Gastrocnemius medialis (tissue), 4 donors: ENCODE data around the gene NFKB2. TPM values are rescaled to one million over a fixed set of nuclear protein-coding genes. Genes with fewer than 3 reads are reported as not detected.

Experiments
- ATAC-seq, 2 donors: fragments of 150-250 bp; one replicate each; pipeline ENCODE4 v1.9.1; 2016
- DNase-seq, 2 donors: peaks; one replicate each; pipeline ENCODE4 v3.0.0-alpha.2; 2019
- H3K27ac ChIP-seq, 4 donors: fragments of 200-600 bp; sonication (generic); 1 replicate in 1 of 4; 2 replicates in 3 of 4; pipeline ENCODE4 v1.5.1; 2016 to 2018; ENCODE audit warnings: mild to moderate bottlenecking in 2 of 4, moderate library complexity in 1 of 4
- H3K27me3 ChIP-seq, 3 donors: fragments of 200-600 bp; sonication (generic) in 2 of 3; 1 replicate in 1 of 3; 2 replicates in 2 of 3; pipeline versions ENCODE4 v1.5.1 to v1.6.0; 2016 to 2019; ENCODE audit warnings: mild to moderate bottlenecking in 1 of 3, moderate library complexity in 1 of 3
- H3K36me3 ChIP-seq, 2 donors: fragments of 200-600 bp; sonication (generic) in 1 of 2; one replicate each; pipeline ENCODE4 v1.5.1; 2017 to 2018
- H3K4me1 ChIP-seq, 2 donors: fragments of 200-600 bp; sonication (generic) in 1 of 2; one replicate each; pipeline ENCODE4 v1.5.1; 2016 to 2017; ENCODE audit warnings: mild to moderate bottlenecking in 2 of 2
- H3K4me3 ChIP-seq, 4 donors: fragments of 200-600 bp; sonication (generic) in 3 of 4; 1 replicate in 1 of 4; 2 replicates in 3 of 4; pipeline ENCODE4 v1.5.1; 2016 to 2019; ENCODE audit warnings: mild to moderate bottlenecking in 2 of 4
- H3K9me3 ChIP-seq, 3 donors: fragments of 200-600 bp; sonication (generic) in 2 of 3; 1 replicate in 1 of 3; 2 replicates in 2 of 3; pipeline ENCODE4 v1.5.1; 2016 to 2019
- CTCF ChIP-seq, 5 experiments: fragments of 450-650 bp in 3 of 5; fragments of 200-600 bp in 2 of 5; sonication (generic) in 2 of 5; IDR thresholded peaks in 4 of 5; conservative IDR thresholded peaks in 1 of 5; 1 replicate in 4 of 5; 2 replicates in 1 of 5; pipeline ENCODE4 v1.5.1; 2016 to 2019; ENCODE audit warnings: antibody characterized with exemption in 5 of 5, mild to moderate bottlenecking in 3 of 5, moderate library complexity in 3 of 5
- POLR2A ChIP-seq, 2 donors: fragments of 450-650 bp; IDR thresholded peaks; one replicate each; pipeline ENCODE4 v1.6.1; 2017; ENCODE audit warnings: antibody characterized with exemption in 2 of 2, mild to moderate bottlenecking in 2 of 2, moderate library complexity in 2 of 2
- in situ Hi-C, 4 donors: fragments of 200-750 bp; cut with MboI; loops; one replicate each; pipeline versions ENCODE4 v1.15.0 to v1.8.0; 2017; ENCODE audit warnings: low sequenced_read_pairs in 4 of 4
- intact Hi-C: fragments of 100-400 bp; cut with DNase I; formaldehyde crosslinking; loops from one replicate; pipeline ENCODE4 v1.15.1; 2023; ENCODE audit warnings: low total_unique reads
- total RNA-seq, 4 donors: library from RNA; depleted of rRNA; stranded (reverse); fragments of >200 nt; gene quantifications; one replicate each; pipeline versions ENCODE4 v1.1.0 to v1.2.3, GENCODE V29; 2016

NFKB2 gene
- total RNA-seq, 4 donors from 2014 or later: 8.6 to 17.3 (median 12.8) TPM

- intact Hi-C loops (loop anchor here (1.0 to 2.0 kb wide), 4 partner anchors 10 to 71 kb away; partner anchors contain the start of genes ACTR1A and SUFU), in situ Hi-C loops (no loop called here)
- H3K4me3 ChIP-seq: peak overlapping the region; percentile 72 to 100 (median 95)
- H3K9me3 ChIP-seq: no peaks in the 10 kb centered on the region
- H3K27me3 ChIP-seq: peaks cover 6 to 11% (median 9%) of the 10 kb centered on the region in 3 donors
- ATAC-seq (peak; percentile 4 to 17), DNase-seq (no peak)
- no peaks in the 10 kb centered on the region for H3K36me3 ChIP-seq
- peaks cover 6 to 12% of the 10 kb centered on the region in 2 donors for H3K4me1 ChIP-seq
- no peak for TF ChIP-seq CTCF (IDR thresholded peaks at IDR 0.05 in 4 of 5, conservative IDR thresholded peaks at IDR 0.05 in 1 of 5)
- no peak for TF ChIP-seq POLR2A (IDR thresholded peaks at IDR 0.05)
- H3K27ac ChIP-seq: peak overlapping the region; percentile 78 to 91 (median 88)
Observed at GRCh38 chr10:102431452-102432124, 36.1 kb downstream of the NFKB2 start.

- Histone ChIP-seq H3K27me3 (peaks cover 6 to 11% (median 9%) of the 10 kb centered on the region in 3 donors), H3K36me3 (no peaks in the 10 kb centered on the region), H3K27ac (peak within 1 kb of the TSS; percentile 78 to 91 (median 88)), H3K4me1 (peaks cover 6 to 12% of the 10 kb centered on the region in 2 donors), H3K4me3 (peak within 1 kb of the TSS; percentile 72 to 100 (median 95)), H3K9me3 (no peaks in the 10 kb centered on the region)
- in situ Hi-C loops: no loop called here
- DNase-seq (peak; percentile 94 to 96), ATAC-seq (peak; percentile 96 to 97)
- intact Hi-C loops: loop anchor here (1.0 to 2.0 kb wide), 4 partner anchors 11 to 70 kb away; partner anchors contain the start of genes ACTR1A and SUFU
- TF ChIP-seq POLR2A (IDR thresholded peaks at IDR 0.05): peak; percentile 31 to 58
- TF ChIP-seq CTCF (IDR thresholded peaks at IDR 0.05 in 4 of 5, conservative IDR thresholded peaks at IDR 0.05 in 1 of 5): no peak
Observed at GRCh38 chr10:102432162-102432950, 36.9 kb downstream of the NFKB2 start, which contains the start of gene CUEDC2. TSS of gene CUEDC2 (minus strand) at chr10:102432574. CDS start at chr10:102425188, 7,386 bp downstream.

- in situ Hi-C loops: no loop called here
- Histone ChIP-seq H3K36me3 (no peaks in the 10 kb centered on the region), H3K4me1 (peaks cover 6 to 12% of the 10 kb centered on the region in 2 donors), H3K4me3 (no peak overlapping the region), H3K9me3 (no peaks in the 10 kb centered on the region), H3K27me3 (peaks cover 6 to 11% (median 9%) of the 10 kb centered on the region in 3 donors), H3K27ac (no peak overlapping the region)
- TF ChIP-seq POLR2A (IDR thresholded peaks at IDR 0.05) (no peak), CTCF (IDR thresholded peaks at IDR 0.05 in 4 of 5, conservative IDR thresholded peaks at IDR 0.05 in 1 of 5) (no peak)
- no peak for ATAC-seq
- intact Hi-C loops: loop anchor here (2.0 kb wide), 1 partner anchor 69 kb away; the partner anchor contains the start of genes ACTR1A and SUFU
- no peak for DNase-seq
Observed at GRCh38 chr10:102433619-102434046, 38.1 kb downstream of the NFKB2 start.

GRCh38 chr10:102434394-102435132, 39.1 kb downstream of the NFKB2 start:
- Histone ChIP-seq H3K36me3 (no peaks in the 10 kb centered on the region), H3K27ac (no peak overlapping the region), H3K27me3 (peaks cover 6 to 11% (median 9%) of the 10 kb centered on the region in 3 donors), H3K9me3 (no peaks in the 10 kb centered on the region), H3K4me3 (no peak overlapping the region), H3K4me1 (peaks cover 6 to 12% of the 10 kb centered on the region in 2 donors)
- DNase-seq (no peak), ATAC-seq (no peak)
- in situ Hi-C loops: no loop called here
- no peak for TF ChIP-seq CTCF (IDR thresholded peaks at IDR 0.05 in 4 of 5, conservative IDR thresholded peaks at IDR 0.05 in 1 of 5)
- no peak for TF ChIP-seq POLR2A (IDR thresholded peaks at IDR 0.05)
- intact Hi-C loops: no loop called here
